OCI-LY7 (cell line): Measurements from ENCODE around the gene RMP24.

Experiments
- BruUV-seq: library from RNA; stranded (reverse); fragments of 400-500 nt; replicated peaks from 2 replicates; lab custom pipeline; 2021; lab: Mats Ljungman, UMichigan
- CTCF ChIA-PET: fragments of 300-600 bp; sonication (Branson Sonifier 250); formaldehyde crosslinking; loops from one replicate; lab custom pipeline; 2022; ENCODE audit warnings: antibody characterized with exemption; ENCODE audit not compliant: unreplicated experiment; lab: Charles Lee
- POLR2A ChIA-PET: fragments of 300-600 bp; sonication (Branson Sonifier 250); formaldehyde crosslinking; loops from one replicate; lab custom pipeline; 2022; ENCODE audit warnings: antibody characterized with exemption; lab: Charles Lee
- DNase-seq: peaks from one replicate; pipeline ENCODE4 v3.0.0-alpha.2; 2015; ENCODE audit warnings: low spot score
- H2AFZ ChIP-seq: fragments of 200-600 bp; sonication (generic), shearing (Covaris generic); 2 replicates; pipeline ENCODE4 v1.6.1; 2014; ENCODE audit warnings: mild to moderate bottlenecking, antibody characterized with exemption, low read length, moderate library complexity
- H3K27ac ChIP-seq: fragments of 200-600 bp; sonication (generic); 2 replicates; pipeline ENCODE4 v1.5.1; 2014; ENCODE audit warnings: mixed run types, low read depth, mild to moderate bottlenecking, moderate library complexity, low read length, inconsistent platforms; ENCODE audit not compliant: poor library complexity, severe bottlenecking
- H3K36me3 ChIP-seq: fragments of 200-600 bp; sonication (generic); 2 replicates; pipeline ENCODE4 v1.6.1; 2014; ENCODE audit warnings: mild to moderate bottlenecking, antibody characterized with exemption, low read length, moderate library complexity, mixed read lengths; ENCODE audit not compliant: insufficient read depth
- H3K4me1 ChIP-seq: fragments of 200-600 bp; sonication (generic); 2 replicates; pipeline ENCODE4 v1.5.1; 2014; ENCODE audit warnings: mild to moderate bottlenecking, low read length; ENCODE audit not compliant: insufficient read depth, poor library complexity, severe bottlenecking
- H3K4me2 ChIP-seq: fragments of 200-600 bp; sonication (generic); 2 replicates; pipeline ENCODE4 v1.6.1; 2014; ENCODE audit warnings: mild to moderate bottlenecking, low read length
- H3K4me3 ChIP-seq: fragments of 200-600 bp; sonication (generic); 2 replicates; pipeline ENCODE4 v1.5.1; 2014; ENCODE audit warnings: mild to moderate bottlenecking, low read depth, low read length; ENCODE audit not compliant: poor library complexity, severe bottlenecking
- H3K79me2 ChIP-seq: fragments of 200-600 bp; sonication (generic); 2 replicates; pipeline ENCODE4 v1.6.1; 2016; ENCODE audit warnings: low read depth, mild to moderate bottlenecking, low read length, moderate library complexity, mixed read lengths; ENCODE audit not compliant: insufficient read depth
- H3K9me2 ChIP-seq: fragments of 200-600 bp; sonication (generic); 2 replicates; pipeline ENCODE4 v1.6.1; 2016; ENCODE audit warnings: mild to moderate bottlenecking, low read length, mixed read lengths; ENCODE audit not compliant: insufficient read depth
- H3K9me3 ChIP-seq: fragments of 200-600 bp; sonication (generic); 2 replicates; pipeline ENCODE4 v1.6.1; 2014; ENCODE audit warnings: mild to moderate bottlenecking, mixed run types, low read length, mixed read lengths
- H4K20me1 ChIP-seq: fragments of 200-600 bp; sonication (generic); 2 replicates; pipeline ENCODE4 v1.6.1; 2014; ENCODE audit warnings: mild to moderate bottlenecking, antibody characterized with exemption, low read length, moderate library complexity, mixed read lengths; ENCODE audit not compliant: insufficient read depth
- EZH2phosphoT487 ChIP-seq: fragments of 200-600 bp; sonication (generic); IDR thresholded peaks from 2 replicates; pipeline ENCODE4 v1.6.1; 2018; ENCODE audit warnings: low read depth, borderline replicate concordance, mild to moderate bottlenecking, mixed run types, antibody characterized with exemption, low read length, moderate library complexity, mixed read lengths
- intact Hi-C: fragments of 100-400 bp; cut with micrococcal nuclease; formaldehyde crosslinking; loops from one replicate; pipeline ENCODE4 v1.10.0; 2022; ENCODE audit not compliant: unreplicated experiment
- TF ChIP-seq, protein P1 (sequence below): fragments of 200-600 bp; sonication (generic); conservative IDR thresholded peaks from 2 replicates; pipeline ENCODE4 v1.5.1; 2014; ENCODE audit warnings: mild to moderate bottlenecking, antibody characterized with exemption, low read length, moderate library complexity, mixed read lengths

Gene RMP24

DNA sequence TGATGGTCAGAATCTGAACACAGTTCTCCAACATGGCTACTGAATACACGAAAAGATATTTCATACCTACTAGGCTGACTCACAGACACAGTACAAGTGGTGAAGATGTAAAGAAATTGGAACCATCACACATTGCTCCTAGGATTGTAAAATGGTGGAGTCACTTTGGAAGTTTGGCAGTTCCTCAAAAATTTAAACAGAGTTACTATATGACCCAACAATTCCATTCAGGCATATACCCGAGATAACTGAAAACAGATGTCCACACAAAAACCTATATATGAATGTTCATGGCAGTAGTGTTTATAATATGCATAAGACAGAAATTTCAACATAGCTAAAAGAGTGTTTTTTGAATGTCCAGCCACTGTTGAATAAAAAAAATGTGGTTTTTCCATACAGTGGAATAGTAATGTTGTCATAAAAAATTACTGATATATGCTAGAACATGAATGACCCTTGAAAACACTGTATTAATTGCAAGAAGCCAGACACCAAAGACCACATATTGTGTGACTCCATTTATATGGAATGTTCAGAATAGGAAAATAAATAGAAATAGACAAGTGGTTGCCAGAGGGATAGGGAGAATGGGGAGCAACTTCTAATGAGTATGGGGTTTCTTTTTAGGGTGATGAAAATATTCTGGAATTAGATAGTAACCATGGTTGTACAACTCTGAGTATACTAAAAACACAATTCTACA lies 10.1 kb downstream of the RMP24 start:
- Histone ChIP-seq H2AFZ (no peak overlapping the region), H3K9me2 (no peaks in the 10 kb centered on the region), H3K4me1 (no peaks in the 10 kb centered on the region), H3K27ac (no peak overlapping the region), H3K4me2 (no peak overlapping the region), H3K4me3 (no peak overlapping the region), H3K79me2 (no peaks in the 10 kb centered on the region), H3K36me3 (peaks cover 32% of the 10 kb centered on the region), H4K20me1 (no peaks in the 10 kb centered on the region), H3K9me3 (no peaks in the 10 kb centered on the region)
- ChIA-PET CTCF (no interaction called here), POLR2A (no interaction called here)
- BruUV-seq, result no TSS peak
- DNase-seq, result no peak
- TF ChIP-seq EZH2phosphoT487, result no peak
- TF ChIP-seq, protein P1, sequence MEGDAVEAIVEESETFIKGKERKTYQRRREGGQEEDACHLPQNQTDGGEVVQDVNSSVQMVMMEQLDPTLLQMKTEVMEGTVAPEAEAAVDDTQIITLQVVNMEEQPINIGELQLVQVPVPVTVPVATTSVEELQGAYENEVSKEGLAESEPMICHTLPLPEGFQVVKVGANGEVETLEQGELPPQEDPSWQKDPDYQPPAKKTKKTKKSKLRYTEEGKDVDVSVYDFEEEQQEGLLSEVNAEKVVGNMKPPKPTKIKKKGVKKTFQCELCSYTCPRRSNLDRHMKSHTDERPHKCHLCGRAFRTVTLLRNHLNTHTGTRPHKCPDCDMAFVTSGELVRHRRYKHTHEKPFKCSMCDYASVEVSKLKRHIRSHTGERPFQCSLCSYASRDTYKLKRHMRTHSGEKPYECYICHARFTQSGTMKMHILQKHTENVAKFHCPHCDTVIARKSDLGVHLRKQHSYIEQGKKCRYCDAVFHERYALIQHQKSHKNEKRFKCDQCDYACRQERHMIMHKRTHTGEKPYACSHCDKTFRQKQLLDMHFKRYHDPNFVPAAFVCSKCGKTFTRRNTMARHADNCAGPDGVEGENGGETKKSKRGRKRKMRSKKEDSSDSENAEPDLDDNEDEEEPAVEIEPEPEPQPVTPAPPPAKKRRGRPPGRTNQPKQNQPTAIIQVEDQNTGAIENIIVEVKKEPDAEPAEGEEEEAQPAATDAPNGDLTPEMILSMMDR, result no peak
- intact Hi-C loops, result no loop called here

DNA sequence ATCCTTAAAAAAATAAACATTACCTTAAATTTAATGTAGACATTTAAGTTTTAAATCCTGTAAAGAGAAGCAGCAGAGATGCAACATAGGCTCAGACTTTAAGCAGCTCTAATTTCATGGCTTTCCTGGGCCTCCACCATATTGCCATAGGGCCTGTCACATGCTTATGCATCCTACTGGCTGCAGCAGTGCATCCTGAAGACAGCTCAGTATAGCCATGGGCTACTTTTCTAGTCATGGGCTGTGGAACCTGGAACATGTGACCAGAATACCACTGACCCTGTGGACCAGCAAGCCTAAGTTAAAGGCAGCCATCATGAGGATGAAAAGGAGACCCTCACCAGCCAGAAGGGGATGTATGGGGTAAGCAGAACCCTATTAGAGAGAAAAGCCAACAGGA lies 10.7 kb downstream of the RMP24 start:
- intact Hi-C loops, result no loop called here
- Histone ChIP-seq H3K4me1 (no peaks in the 10 kb centered on the region), H3K9me3 (no peaks in the 10 kb centered on the region), H3K36me3 (peaks cover 26% of the 10 kb centered on the region), H3K4me3 (no peak overlapping the region), H2AFZ (no peak overlapping the region), H3K9me2 (no peaks in the 10 kb centered on the region), H4K20me1 (no peaks in the 10 kb centered on the region), H3K27ac (no peak overlapping the region), H3K4me2 (no peak overlapping the region), H3K79me2 (no peaks in the 10 kb centered on the region)
- DNase-seq, result no peak
- no TSS peak for BruUV-seq
- ChIA-PET POLR2A (no interaction called here), CTCF (no interaction called here)
- no peak for TF ChIP-seq EZH2phosphoT487
- TF ChIP-seq, protein P1, result no peak

DNA sequence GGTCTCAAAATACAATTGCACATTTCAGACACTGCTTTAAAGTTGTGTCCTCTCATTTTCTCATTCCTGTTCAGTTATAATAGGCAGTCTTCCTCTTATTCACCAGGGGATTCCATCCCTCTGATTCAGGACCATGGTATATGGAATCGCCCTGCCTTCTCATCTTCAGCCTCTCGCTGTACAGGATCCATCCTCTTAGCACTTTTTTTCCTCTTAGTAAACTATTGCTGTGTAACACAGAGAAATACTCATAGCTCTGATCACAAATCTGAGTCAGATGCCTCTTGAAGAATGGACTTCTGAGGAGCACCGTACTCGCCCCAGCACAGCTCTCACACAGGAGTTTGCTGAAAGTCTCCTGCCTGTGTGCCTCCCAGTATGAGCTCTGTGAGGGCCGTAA lies 11.3 kb downstream of the RMP24 start:
- Histone ChIP-seq H3K4me3 (no peak overlapping the region), H3K79me2 (no peaks in the 10 kb centered on the region), H2AFZ (no peak overlapping the region), H3K4me1 (no peaks in the 10 kb centered on the region), H3K4me2 (no peak overlapping the region), H3K9me3 (no peaks in the 10 kb centered on the region), H3K9me2 (no peaks in the 10 kb centered on the region), H4K20me1 (no peaks in the 10 kb centered on the region), H3K36me3 (peaks cover 21% of the 10 kb centered on the region), H3K27ac (no peak overlapping the region)
- intact Hi-C loops, result no loop called here
- TF ChIP-seq EZH2phosphoT487, result no peak
- TF ChIP-seq, protein P1, result no peak
- no peak for DNase-seq
- ChIA-PET CTCF (no interaction called here), POLR2A (no interaction called here)
- no TSS peak for BruUV-seq
